GM12878 (cell line): ENCODE results near the gene FERMT2.

Experiments
- EED ChIP-seq: sonication (generic); IDR thresholded peaks from 2 replicates; pipeline ENCODE4 v1.6.1; 2016; ENCODE audit warnings: antibody characterized with exemption, low read depth
- EP300 ChIP-seq, 2 experiments: fragments of 150-350 bp in 1 of 2; IDR thresholded peaks; 2 replicates each; pipeline ENCODE4 v1.6.1; 2011 to 2012; ENCODE audit warnings: low read depth in 2 of 2, low read length in 2 of 2, borderline replicate concordance in 1 of 2, improper control_type of control experiment in 1 of 2, inconsistent platforms in 1 of 2; ENCODE audit not compliant: control insufficient read depth in 1 of 2
- FOS ChIP-seq: IDR thresholded peaks from 3 replicates; pipeline ENCODE4 v1.6.1; 2011; ENCODE audit warnings: borderline replicate concordance; ENCODE audit not compliant: insufficient read length; ENCODE audit errors: extremely low read depth
- GABPA ChIP-seq: IDR thresholded peaks from 2 replicates; pipeline ENCODE4 v1.6.1; 2014; ENCODE audit warnings: antibody characterized with exemption, low read depth, mild to moderate bottlenecking, inconsistent platforms
- NFYA ChIP-seq: IDR thresholded peaks from 2 replicates; pipeline ENCODE4 v1.6.1; 2011; ENCODE audit warnings: low read depth, mild to moderate bottlenecking, low read length, improper control_type of control experiment, borderline replicate concordance
- NRF1 ChIP-seq: conservative IDR thresholded peaks from 2 replicates; pipeline ENCODE4 v1.6.1; 2011; ENCODE audit warnings: mild to moderate bottlenecking, low read depth, low read length, improper control_type of control experiment
- POLR2A ChIP-seq: IDR thresholded peaks from 2 replicates; pipeline ENCODE4 v1.6.1; 2011; ENCODE audit warnings: low read depth, mild to moderate bottlenecking, low read length
- POLR2AphosphoS5 ChIP-seq: IDR thresholded peaks from 2 replicates; pipeline ENCODE4 v1.6.1; 2011; ENCODE audit warnings: mild to moderate bottlenecking, low read length, inconsistent platforms
- RAD21 ChIP-seq: IDR thresholded peaks from 2 replicates; pipeline ENCODE4 v1.6.1; 2011; ENCODE audit warnings: mild to moderate bottlenecking, low read depth, low read length, moderate library complexity; ENCODE audit not compliant: insufficient read depth
- ZSCAN29 ChIP-seq: fragments of 450-650 bp; IDR thresholded peaks from 2 replicates; pipeline ENCODE4 v1.6.1; 2017; ENCODE audit warnings: mild to moderate bottlenecking, moderate library complexity
- TF ChIP-seq, protein P1 (sequence below): IDR thresholded peaks from 2 replicates; pipeline ENCODE4 v1.6.1; 2011; ENCODE audit warnings: low read depth, low read length, improper control_type of control experiment, borderline replicate concordance
- TF ChIP-seq, protein P2 (sequence below): IDR thresholded peaks from 2 replicates; pipeline ENCODE4 v1.6.1; 2012; ENCODE audit warnings: mild to moderate bottlenecking, low read depth, low read length
- TF ChIP-seq, protein P3 (sequence below), 3 experiments: IDR thresholded peaks in 2 of 3; conservative IDR thresholded peaks in 1 of 3; 2 replicates each; pipeline ENCODE4 v1.5.1; 2011; ENCODE audit warnings: low read depth in 3 of 3, low read length in 3 of 3, mild to moderate bottlenecking in 3 of 3, control low read depth in 2 of 3, moderate library complexity in 2 of 3, inconsistent platforms in 1 of 3, mixed read lengths in 1 of 3; ENCODE audit not compliant: control insufficient read depth in 2 of 3, insufficient read depth in 1 of 3; ENCODE audit errors: extremely low read depth in 1 of 3

DNA sequence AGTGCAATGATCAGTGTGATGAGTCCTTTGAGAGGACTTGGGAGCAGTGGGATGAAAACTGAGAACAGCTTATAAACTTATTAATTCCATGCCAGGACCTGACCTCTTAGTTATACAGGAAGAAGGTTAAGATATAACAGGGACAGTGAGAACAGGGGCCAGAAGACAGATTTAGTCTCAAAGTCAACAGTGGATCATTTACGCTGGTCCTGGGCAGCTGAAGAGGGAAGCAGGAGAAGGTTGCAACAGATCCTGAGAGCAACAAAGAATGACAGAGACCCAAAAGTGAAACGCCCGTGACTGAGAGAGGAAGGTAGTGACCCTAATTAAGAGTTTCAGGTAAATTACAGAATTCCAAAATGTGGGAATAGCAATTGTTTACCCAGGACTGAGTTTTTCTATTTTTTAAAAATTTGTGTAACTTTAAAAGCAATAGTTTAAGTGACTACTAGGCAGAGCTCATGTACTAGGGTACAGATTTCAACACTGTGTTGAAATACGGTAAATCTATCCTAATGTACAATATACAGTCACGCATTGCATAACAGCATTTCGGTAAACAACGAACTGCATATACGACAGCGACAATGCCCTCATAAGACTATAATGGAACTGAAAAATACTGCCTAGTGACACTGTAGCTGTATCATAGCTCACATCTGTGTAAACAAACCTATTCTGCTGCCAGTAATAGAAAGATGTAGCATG, 81.8 kb downstream of the FERMT2 start:
- no peak for TF ChIP-seq POLR2AphosphoS5
- TF ChIP-seq EP300 (IDR thresholded peaks at IDR 0.05; ENCODE audit: borderline replicate concordance in 1 of 2, control insufficient read depth in 1 of 2, low read depth in 2 of 2, low read length in 2 of 2): no peak
- TF ChIP-seq, protein P1, sequence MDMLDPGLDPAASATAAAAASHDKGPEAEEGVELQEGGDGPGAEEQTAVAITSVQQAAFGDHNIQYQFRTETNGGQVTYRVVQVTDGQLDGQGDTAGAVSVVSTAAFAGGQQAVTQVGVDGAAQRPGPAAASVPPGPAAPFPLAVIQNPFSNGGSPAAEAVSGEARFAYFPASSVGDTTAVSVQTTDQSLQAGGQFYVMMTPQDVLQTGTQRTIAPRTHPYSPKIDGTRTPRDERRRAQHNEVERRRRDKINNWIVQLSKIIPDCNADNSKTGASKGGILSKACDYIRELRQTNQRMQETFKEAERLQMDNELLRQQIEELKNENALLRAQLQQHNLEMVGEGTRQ: no peak
- TF ChIP-seq, protein P2, sequence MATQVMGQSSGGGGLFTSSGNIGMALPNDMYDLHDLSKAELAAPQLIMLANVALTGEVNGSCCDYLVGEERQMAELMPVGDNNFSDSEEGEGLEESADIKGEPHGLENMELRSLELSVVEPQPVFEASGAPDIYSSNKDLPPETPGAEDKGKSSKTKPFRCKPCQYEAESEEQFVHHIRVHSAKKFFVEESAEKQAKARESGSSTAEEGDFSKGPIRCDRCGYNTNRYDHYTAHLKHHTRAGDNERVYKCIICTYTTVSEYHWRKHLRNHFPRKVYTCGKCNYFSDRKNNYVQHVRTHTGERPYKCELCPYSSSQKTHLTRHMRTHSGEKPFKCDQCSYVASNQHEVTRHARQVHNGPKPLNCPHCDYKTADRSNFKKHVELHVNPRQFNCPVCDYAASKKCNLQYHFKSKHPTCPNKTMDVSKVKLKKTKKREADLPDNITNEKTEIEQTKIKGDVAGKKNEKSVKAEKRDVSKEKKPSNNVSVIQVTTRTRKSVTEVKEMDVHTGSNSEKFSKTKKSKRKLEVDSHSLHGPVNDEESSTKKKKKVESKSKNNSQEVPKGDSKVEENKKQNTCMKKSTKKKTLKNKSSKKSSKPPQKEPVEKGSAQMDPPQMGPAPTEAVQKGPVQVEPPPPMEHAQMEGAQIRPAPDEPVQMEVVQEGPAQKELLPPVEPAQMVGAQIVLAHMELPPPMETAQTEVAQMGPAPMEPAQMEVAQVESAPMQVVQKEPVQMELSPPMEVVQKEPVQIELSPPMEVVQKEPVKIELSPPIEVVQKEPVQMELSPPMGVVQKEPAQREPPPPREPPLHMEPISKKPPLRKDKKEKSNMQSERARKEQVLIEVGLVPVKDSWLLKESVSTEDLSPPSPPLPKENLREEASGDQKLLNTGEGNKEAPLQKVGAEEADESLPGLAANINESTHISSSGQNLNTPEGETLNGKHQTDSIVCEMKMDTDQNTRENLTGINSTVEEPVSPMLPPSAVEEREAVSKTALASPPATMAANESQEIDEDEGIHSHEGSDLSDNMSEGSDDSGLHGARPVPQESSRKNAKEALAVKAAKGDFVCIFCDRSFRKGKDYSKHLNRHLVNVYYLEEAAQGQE: no peak
- TF ChIP-seq, protein P3, sequence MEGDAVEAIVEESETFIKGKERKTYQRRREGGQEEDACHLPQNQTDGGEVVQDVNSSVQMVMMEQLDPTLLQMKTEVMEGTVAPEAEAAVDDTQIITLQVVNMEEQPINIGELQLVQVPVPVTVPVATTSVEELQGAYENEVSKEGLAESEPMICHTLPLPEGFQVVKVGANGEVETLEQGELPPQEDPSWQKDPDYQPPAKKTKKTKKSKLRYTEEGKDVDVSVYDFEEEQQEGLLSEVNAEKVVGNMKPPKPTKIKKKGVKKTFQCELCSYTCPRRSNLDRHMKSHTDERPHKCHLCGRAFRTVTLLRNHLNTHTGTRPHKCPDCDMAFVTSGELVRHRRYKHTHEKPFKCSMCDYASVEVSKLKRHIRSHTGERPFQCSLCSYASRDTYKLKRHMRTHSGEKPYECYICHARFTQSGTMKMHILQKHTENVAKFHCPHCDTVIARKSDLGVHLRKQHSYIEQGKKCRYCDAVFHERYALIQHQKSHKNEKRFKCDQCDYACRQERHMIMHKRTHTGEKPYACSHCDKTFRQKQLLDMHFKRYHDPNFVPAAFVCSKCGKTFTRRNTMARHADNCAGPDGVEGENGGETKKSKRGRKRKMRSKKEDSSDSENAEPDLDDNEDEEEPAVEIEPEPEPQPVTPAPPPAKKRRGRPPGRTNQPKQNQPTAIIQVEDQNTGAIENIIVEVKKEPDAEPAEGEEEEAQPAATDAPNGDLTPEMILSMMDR (IDR thresholded peaks at IDR 0.05 in 2 of 3, conservative IDR thresholded peaks at IDR 0.05 in 1 of 3; ENCODE audit: control insufficient read depth in 2 of 3, extremely low read depth in 1 of 3, insufficient read depth in 1 of 3, low read depth in 3 of 3, low read length in 3 of 3): no peak
- no peak for TF ChIP-seq NRF1
- TF ChIP-seq NFYA: no peak
- TF ChIP-seq EED: no peak
- TF ChIP-seq GABPA: no peak
- TF ChIP-seq ZSCAN29: no peak
- no peak for TF ChIP-seq FOS
- TF ChIP-seq POLR2A: no peak
- TF ChIP-seq RAD21: no peak
